ENCODE results near the gene PPHLN1. TPM values are rescaled to one million over a fixed set of nuclear protein-coding genes. Genes with fewer than 3 reads are reported as not detected.

PPHLN1 gene
- total and polyA plus RNA-seq, 2 donors (not counting 1 experiment from before 2014, with no cell fraction given), result 48.8 to 104 TPM

GRCh38 chr12:42450248-42450647, 124.3 kb downstream of the PPHLN1 start:
- Histone ChIP-seq H4K20me1 (ENCODE audit: control insufficient read depth, insufficient read depth, low read length, poor library complexity, severe bottlenecking) (no peaks in the 10 kb centered on the region), H3K4me2 (replicated peaks; ENCODE audit: low read depth, low read length, poor library complexity, severe bottlenecking) (peak overlapping the region; percentile 26), H3K27ac (ENCODE audit: low read length in 2 of 2) (peak overlapping the region in 1 of 2 donors; percentile 21), H3K36me3 (replicated peaks in 1 of 2; ENCODE audit: control extremely low read depth in 1 of 2, control insufficient read depth in 1 of 2, extremely low read depth in 1 of 2, insufficient read depth in 2 of 2, low read length in 1 of 2) (no peaks in the 10 kb centered on the region), H3K9ac (ENCODE audit: low read length) (no peak overlapping the region), H3K27me3 (replicated peaks in 1 of 4; ENCODE audit: control extremely low read depth in 1 of 4, control insufficient read depth in 3 of 4, insufficient read depth in 4 of 4, low read length in 3 of 4) (no peaks in the 10 kb centered on the region), H3K9me3 (ENCODE audit: control extremely low read depth in 1 of 3, control insufficient read depth in 2 of 3, insufficient read depth in 1 of 3, low read length in 2 of 3) (no peaks in the 10 kb centered on the region), H2AFZ (ENCODE audit: insufficient read depth, low read depth, low read length, poor library complexity, severe bottlenecking) (no peak overlapping the region), H3K4me1 (ENCODE audit: control insufficient read depth in 2 of 2, insufficient read depth in 2 of 2, low read length in 2 of 2) (peaks cover 75 to 81% of the 10 kb centered on the region in 2 donors), H3K79me2 (ENCODE audit: control insufficient read depth, insufficient read depth, low read length) (no peaks in the 10 kb centered on the region), H3K4me3 (ENCODE audit: control extremely low read depth in 1 of 5, extremely low read depth in 1 of 5, insufficient read depth in 1 of 5, low read depth in 2 of 5, low read length in 4 of 5) (no peak overlapping the region)
- H3K27me3 Mint-ChIP-seq, result no peaks in the 10 kb centered on the region
- TF ChIP-seq CTCF (IDR thresholded peaks at IDR 0.05), result no peak
- no peak for TF ChIP-seq EZH2 (IDR thresholded peaks at IDR 0.05; ENCODE audit: borderline replicate concordance, insufficient read depth, low read depth, low read length, poor library complexity, severe bottlenecking)
- peak overlapping the region; percentile 66 for H3K27ac Mint-ChIP-seq
- H3K9me3 Mint-ChIP-seq (ENCODE audit: insufficient read depth), result no peaks in the 10 kb centered on the region
- ChIA-PET POLR2A (interaction anchor here (0.7 kb wide), 1 partner anchor 80 kb away, joined by 4 read pairs; no protein-coding TSS in a partner anchor), CTCF (no interaction called here)
- no peak for DNase-seq
- H3K4me3 Mint-ChIP-seq, result no peak overlapping the region
- ATAC-seq (ENCODE audit: low read depth), result no peak
- WGBS (ENCODE audit: insufficient coverage), result 17% methylated on average over 1 of the region's 2 CpGs
- intact Hi-C loops (cut with micrococcal nuclease), result no loop called here
- peaks cover 78% of the 10 kb centered on the region for H3K4me1 Mint-ChIP-seq

- no CpG with 5 or more reads among the region's 2 CpGs for WGBS (ENCODE audit: insufficient coverage)
- H3K9me3 ChIP-seq (ENCODE audit: control extremely low read depth in 1 of 3, control insufficient read depth in 2 of 3, insufficient read depth in 1 of 3, low read length in 2 of 3), result no peaks in the 10 kb centered on the region
- H3K36me3 ChIP-seq (replicated peaks in 1 of 2; ENCODE audit: control extremely low read depth in 1 of 2, control insufficient read depth in 1 of 2, extremely low read depth in 1 of 2, insufficient read depth in 2 of 2, low read length in 1 of 2), result peaks cover 16 to 50% of the 10 kb centered on the region in 2 experiments
Measured at GRCh38 chr12:42458575-42458974, 132.6 kb downstream of the PPHLN1 start.

More at GRCh38 chr12:42458575-42458974, 132.6 kb downstream of the PPHLN1 start:
- Mint-ChIP-seq H3K4me3 (no peak overlapping the region), H3K27me3 (no peaks in the 10 kb centered on the region), H3K27ac (peak overlapping the region; percentile 46), H3K4me1 (peaks cover 28% of the 10 kb centered on the region), H3K9me3 (ENCODE audit: insufficient read depth) (no peaks in the 10 kb centered on the region)
- peak overlapping the region in 1 of 2 donors; percentile 25 for H3K27ac ChIP-seq (ENCODE audit: low read length in 2 of 2)
- no peak overlapping the region for H3K4me2 ChIP-seq (replicated peaks; ENCODE audit: low read depth, low read length, poor library complexity, severe bottlenecking)
- ATAC-seq (ENCODE audit: low read depth) (no peak), DNase-seq (no peak)
- TF ChIP-seq CTCF (IDR thresholded peaks at IDR 0.05), result no peak
- TF ChIP-seq EZH2 (IDR thresholded peaks at IDR 0.05; ENCODE audit: borderline replicate concordance, insufficient read depth, low read depth, low read length, poor library complexity, severe bottlenecking), result no peak
- no peak overlapping the region for H3K4me3 ChIP-seq (ENCODE audit: control extremely low read depth in 1 of 5, extremely low read depth in 1 of 5, insufficient read depth in 1 of 5, low read depth in 2 of 5, low read length in 4 of 5)
- H3K4me1 ChIP-seq (ENCODE audit: control insufficient read depth in 2 of 2, insufficient read depth in 2 of 2, low read length in 2 of 2), result peaks cover 18 to 30% of the 10 kb centered on the region in 2 donors
- intact Hi-C loops (cut with micrococcal nuclease), result no loop called here
- no peak overlapping the region for H3K9ac ChIP-seq (ENCODE audit: low read length)
- no peaks in the 10 kb centered on the region for H3K27me3 ChIP-seq (replicated peaks in 1 of 4; ENCODE audit: control extremely low read depth in 1 of 4, control insufficient read depth in 3 of 4, insufficient read depth in 4 of 4, low read length in 3 of 4)
- peaks cover 26% of the 10 kb centered on the region for H3K79me2 ChIP-seq (ENCODE audit: control insufficient read depth, insufficient read depth, low read length)
- ChIA-PET CTCF (no interaction called here), POLR2A (no interaction called here)
- H4K20me1 ChIP-seq (ENCODE audit: control insufficient read depth, insufficient read depth, low read length, poor library complexity, severe bottlenecking), result no peaks in the 10 kb centered on the region
- H2AFZ ChIP-seq (ENCODE audit: insufficient read depth, low read depth, low read length, poor library complexity, severe bottlenecking), result no peak overlapping the region

Data from B cell (primary cell).